Middle frontal gyrus (tissue), 1 donor: Measurements from ENCODE around the gene VWC2L.
A peak's percentile ranks its signal among the peaks of the same experiment; 100 is the strongest.

Experiments used
- DNase-seq: peaks from one replicate; pipeline ENCODE4 v3.0.0-alpha.2; 2015; ENCODE audit warnings: low spot score; ENCODE audit errors: extremely low spot score

VWC2L gene

GRCh38 chr2:214410918-214411554 is at the start of gene VWC2L:
Gene VWC2L (plus strand): TSS chr2:214411054. CDS start chr2:214414194, 3,140 bp downstream.
- peak; percentile 79 for DNase-seq

DNA sequence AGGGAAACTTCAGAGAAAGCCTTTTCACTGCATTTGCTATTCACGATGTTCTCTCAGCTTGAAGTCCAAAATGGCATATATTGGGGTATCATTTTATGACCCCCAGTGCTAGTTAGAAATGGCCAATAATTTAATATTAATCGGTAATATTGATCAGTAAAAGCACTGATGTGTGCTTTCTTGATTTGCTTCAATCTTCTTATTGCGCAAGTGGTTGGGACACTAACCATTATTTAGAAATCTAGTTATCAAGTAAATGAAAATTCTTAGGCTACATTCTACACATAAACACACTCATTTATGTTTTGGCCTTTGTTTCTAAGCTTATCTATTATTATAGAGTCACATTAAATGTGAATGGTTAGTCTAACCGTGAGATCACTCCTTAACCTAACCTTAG is 49.7 kb upstream of the VWC2L start:
- DNase-seq = no peak

- DNase-seq = no peak
These were observed 45.3 kb upstream of the VWC2L start for GRCh38 chr2:214365549-214365948.

- no peak for DNase-seq
These were observed 43.7 kb upstream of the VWC2L start for GRCh38 chr2:214367171-214367570.

GRCh38 chr2:214376618-214377285 is 34.1 kb upstream of the VWC2L start:
- DNase-seq = no peak

DNA sequence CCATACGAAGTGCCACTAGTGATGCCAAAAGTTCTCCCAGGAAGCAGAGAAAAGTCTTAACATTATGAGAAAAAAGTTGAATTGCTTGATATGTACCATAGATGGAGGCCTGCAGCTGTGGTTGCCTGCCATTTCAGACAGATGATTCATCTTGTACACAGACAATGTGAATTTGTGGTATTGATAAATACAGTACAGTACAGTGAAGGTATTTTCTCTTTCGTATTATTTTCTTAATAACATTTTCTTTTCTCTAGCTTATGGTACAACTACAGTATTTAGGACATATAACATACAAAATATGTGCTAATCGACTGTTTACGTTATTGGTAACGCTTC is 33.6 kb upstream of the VWC2L start:
- DNase-seq = no peak

DNA sequence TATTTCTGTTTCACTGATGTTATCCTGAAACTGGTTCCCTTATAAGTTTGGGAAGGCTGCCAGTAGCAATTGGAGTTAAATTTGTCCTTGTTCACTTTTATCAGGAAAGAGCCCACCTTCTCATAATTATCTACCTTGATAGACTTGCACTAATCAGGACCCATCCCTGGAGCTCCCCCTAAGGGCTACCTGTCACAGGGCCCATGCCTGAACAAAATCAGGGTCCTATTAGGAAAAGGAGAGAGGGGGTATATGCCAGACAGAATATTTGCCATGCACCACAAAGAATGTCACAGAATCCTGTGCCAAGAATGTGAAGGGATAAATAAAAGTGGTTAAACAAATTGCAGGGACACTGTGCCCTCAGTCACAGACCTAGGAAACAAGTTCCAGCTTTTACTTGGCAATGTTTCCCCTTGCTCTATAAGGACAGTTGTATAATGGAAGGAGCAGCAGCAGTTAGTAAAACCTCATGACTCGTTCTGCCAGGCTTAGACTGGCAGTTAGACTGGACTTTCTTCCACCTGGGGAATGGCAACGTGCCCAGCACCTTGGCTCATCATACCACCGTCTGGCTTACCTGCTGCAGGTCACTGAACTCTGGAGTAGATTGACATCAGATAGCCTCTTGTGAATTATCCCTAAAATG is 32.3 kb upstream of the VWC2L start:
- DNase-seq = no peak

DNA sequence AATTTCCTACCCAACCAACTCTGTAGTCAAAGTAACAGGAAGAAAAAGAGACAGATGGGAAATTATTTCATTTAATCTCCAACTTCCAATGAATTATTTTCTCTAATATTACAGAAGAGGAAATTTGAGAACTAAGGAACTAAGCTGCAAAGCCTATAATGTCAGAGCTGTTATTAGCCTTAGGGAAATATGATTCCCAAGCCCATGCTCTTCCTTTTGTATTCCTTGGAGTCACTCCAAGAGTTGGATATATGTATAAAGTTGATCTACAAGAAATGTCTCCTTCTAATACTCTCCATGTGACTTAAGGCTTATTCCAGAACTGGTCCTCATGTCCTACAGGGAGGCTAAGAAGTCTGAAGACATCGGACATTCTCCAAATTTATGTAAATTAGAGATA is 31.6 kb upstream of the VWC2L start:
- no peak for DNase-seq

- no peak for DNase-seq
These were observed 30.2 kb upstream of the VWC2L start for GRCh38 chr2:214380681-214381080.

- no peak for DNase-seq
These were observed 28.6 kb upstream of the VWC2L start for GRCh38 chr2:214382229-214382628.

DNA sequence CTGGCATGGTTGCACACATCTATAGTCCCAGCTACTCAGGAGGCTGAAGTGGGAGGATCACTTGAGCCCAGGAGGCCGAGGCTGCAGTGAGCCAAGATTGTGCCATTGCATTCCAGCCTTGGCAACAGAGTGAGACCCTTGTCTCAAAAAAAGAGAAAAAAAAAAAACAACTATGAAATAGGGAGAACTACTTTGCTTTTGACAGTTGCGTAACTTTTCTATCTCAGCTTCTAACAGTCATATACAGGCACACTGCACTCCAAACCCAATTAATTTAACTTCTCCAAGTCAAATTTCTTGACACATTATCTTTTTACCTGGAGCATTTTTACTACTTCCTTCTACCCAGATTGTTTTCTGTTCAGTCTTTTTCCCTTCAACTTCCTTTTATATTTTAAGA is 24.1 kb upstream of the VWC2L start:
- no peak for DNase-seq

GRCh38 chr2:214389334-214389733 is 21.5 kb upstream of the VWC2L start:
- DNase-seq = no peak

DNA sequence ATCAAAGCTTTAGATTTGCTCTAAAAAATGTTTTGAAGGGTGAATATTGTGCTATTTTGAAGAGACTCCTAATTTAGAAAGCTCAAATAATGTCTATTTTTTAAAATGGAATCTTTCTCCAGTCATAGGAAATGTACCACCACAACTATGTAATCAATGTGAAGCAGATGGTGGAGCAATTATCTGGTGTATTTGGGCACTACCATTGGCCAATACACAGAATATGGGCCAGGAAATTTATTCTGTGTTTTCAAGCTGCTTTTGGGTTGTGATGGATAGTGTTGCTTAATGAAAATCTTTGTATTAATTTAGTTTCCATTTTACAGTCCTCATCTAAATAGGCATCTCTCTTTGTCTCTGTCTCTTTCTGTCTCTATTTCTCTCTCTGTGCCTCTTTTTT is 17.1 kb upstream of the VWC2L start:
- no peak for DNase-seq

GRCh38 chr2:214395040-214395439 is 15.8 kb upstream of the VWC2L start:
- DNase-seq = no peak

DNA sequence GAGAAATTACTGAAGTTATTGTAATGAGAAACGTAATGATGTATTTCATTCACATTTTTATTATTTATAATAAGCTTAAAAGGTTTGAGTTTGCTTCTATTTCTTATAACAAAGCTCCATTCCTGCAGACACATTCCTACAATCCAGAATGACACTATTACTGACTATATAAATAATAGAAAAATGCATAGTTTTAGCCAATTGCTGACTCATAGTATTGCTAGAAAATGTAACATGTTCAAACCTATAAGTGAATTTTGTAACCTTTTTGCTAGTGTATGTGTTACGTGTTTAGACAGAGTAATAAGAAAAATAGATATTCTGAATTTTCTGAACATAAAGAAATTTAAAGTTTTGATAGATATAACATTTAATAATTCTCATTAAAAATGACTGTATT is 9.3 kb upstream of the VWC2L start:
- no peak for DNase-seq

DNA sequence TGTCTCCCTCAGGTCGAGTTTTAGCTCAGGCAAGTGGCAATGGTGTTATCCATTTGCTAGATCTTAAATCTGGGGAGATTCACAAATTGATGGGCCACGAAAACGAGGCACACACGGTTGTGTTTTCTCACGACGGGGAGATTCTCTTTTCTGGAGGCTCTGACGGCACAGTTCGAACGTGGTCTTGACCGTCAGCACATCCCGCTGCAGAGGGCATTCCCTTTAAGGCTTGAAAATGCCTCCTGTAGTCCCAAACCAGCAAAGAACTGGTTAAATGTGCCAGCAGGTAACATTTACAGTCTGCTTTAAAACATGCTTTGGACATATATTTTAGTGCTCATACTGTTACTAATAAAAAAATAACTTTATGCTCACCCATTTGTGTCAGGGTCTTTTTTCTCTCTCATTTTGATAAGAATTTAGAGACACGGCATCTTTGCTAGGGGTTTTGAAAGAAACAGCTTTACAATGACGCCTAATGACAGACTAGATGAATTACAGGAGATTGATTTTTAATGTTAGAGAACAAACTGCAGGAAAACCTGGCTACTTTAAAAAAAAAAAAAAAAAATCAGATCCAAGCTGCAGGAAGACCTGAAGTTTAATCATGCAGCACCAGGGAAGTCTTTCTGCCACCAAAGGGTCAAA is 602 bp upstream of the VWC2L start:
- no peak for DNase-seq

DNA sequence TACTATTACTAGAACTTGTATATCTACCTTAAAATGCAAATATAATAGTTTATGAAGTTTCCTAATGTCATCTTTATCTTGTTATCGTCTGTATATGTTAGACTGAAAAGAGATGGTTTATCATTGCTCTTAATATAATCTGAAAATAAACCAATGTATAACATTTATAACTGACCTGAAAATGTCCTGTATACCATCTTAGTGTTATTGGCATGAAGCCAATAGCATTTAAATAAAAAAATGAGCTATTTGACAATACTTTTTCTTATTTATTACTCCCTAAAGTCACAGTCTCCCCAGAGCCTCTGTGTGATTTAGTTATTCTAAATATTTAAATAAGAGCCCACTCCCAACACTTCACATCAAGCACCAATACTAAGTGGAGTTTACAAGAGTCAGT is 1.8 kb downstream of the VWC2L start:
- no peak for DNase-seq

- no peak for DNase-seq
These were observed 25.6 kb downstream of the VWC2L start for GRCh38 chr2:214436470-214436869.

GRCh38 chr2:214450118-214450894 is 39.5 kb downstream of the VWC2L start:
- no peak for DNase-seq

DNA sequence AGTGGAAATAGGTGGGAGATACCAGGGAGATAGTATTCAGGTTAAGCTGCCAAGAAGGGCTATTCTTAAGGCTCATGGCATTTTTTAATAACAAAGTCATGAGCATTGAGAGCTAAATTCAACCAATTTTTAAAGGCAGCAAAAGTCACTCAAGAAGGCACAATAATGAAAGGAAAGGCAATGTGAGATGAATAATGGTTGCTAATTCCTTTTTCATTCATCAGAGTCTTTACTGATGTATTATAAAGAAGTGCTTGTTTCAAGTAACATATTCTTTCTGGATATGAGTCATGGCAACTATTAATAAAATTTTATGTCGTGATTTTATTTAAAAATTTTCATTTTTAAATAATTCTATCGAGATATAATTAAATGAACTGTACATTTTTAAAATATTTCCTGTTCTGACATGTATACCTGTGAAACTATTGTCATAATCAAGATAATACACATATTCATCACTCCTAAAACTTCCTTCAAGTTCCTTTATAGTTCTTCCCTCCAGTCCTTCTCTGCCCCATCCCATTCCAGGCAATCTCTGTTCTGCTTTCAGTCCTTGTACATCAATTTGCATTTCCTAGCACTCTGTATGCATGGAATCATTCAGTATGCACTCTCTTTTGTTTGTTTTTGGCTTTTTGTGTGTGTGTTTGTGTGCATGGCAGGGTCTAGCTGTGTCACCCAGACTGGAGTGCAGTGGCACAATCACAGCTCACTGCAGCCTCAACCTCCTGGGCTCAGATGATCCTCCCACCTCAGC is 40.8 kb downstream of the VWC2L start:
- DNase-seq = no peak
